Esophagus muscularis mucosa (tissue), 4 donors: ENCODE results near the gene LARP4. TPM values are rescaled to one million over a fixed set of nuclear protein-coding genes. Genes with fewer than 3 reads are reported as not detected.

Experiments used
- DNase-seq: peaks from one replicate; pipeline ENCODE4 v3.0.0-alpha.2; 2017; ENCODE audit errors: extremely low spot score
- H3K27ac ChIP-seq, 4 donors: fragments of 200-600 bp; sonication (generic); replicated peaks in 1 of 4; 1 replicate in 3 of 4; 2 replicates in 1 of 4; pipeline ENCODE4 v1.5.1; 2016 to 2019; ENCODE audit warnings: mild to moderate bottlenecking in 1 of 4
- H3K27me3 ChIP-seq, 4 donors: fragments of 200-600 bp; sonication (generic); one replicate each; pipeline versions ENCODE4 v1.5.1 to v1.6.0; 2016 to 2019
- H3K36me3 ChIP-seq, 4 donors: fragments of 200-600 bp; sonication (generic); one replicate each; pipeline ENCODE4 v1.5.1; 2016 to 2019
- H3K4me1 ChIP-seq, 4 donors: fragments of 200-600 bp; sonication (generic); one replicate each; pipeline ENCODE4 v1.5.1; 2016 to 2019
- H3K4me3 ChIP-seq, 4 donors: fragments of 200-600 bp; sonication (generic); 1 replicate in 2 of 4; 2 replicates in 2 of 4; pipeline ENCODE4 v1.5.1; 2016 to 2019; ENCODE audit warnings: mild to moderate bottlenecking in 4 of 4, moderate library complexity in 1 of 4
- H3K9me3 ChIP-seq, 4 donors: fragments of 200-600 bp; sonication (generic); 1 replicate in 3 of 4; 2 replicates in 1 of 4; pipeline ENCODE4 v1.5.1; 2016 to 2019
- POLR2A ChIP-seq: fragments of 450-650 bp; IDR thresholded peaks from one replicate; pipeline ENCODE4 v1.6.1; 2017; ENCODE audit warnings: antibody characterized with exemption, moderate library complexity, mild to moderate bottlenecking, low read depth
- WGBS: methylation state at CpG from one replicate; pipeline ENCODE4 v1.1.5; 2018; 5-methylcytosine and 5-hydroxymethylcytosine counted together
- intact Hi-C: fragments of 100-400 bp; cut with DNase I; formaldehyde crosslinking; loops from one replicate; pipeline ENCODE4 v1.15.1; 2023
- total RNA-seq, 4 donors: library from RNA; depleted of rRNA; stranded (reverse); fragments of >200 nt; gene quantifications; one replicate each; pipeline versions ENCODE4 v1.1.0 to v1.2.1, GENCODE V29; 2016

Gene LARP4
- total RNA-seq, 4 donors from 2014 or later: 29.7 to 56.7 (median 39.9) TPM

- H3K4me1 ChIP-seq: peaks cover 5 to 48% (median 45%) of the 10 kb centered on the region in 4 donors
- H3K36me3 ChIP-seq: no peaks in the 10 kb centered on the region
- DNase-seq: no peak
- TF ChIP-seq POLR2A: no peak
- no peaks in the 10 kb centered on the region for H3K9me3 ChIP-seq
- H3K4me3 ChIP-seq: no peak overlapping the region
- 100% methylated on average over 3 of the region's 3 CpGs for WGBS
- no peak overlapping the region for H3K27ac ChIP-seq
- no peaks in the 10 kb centered on the region for H3K27me3 ChIP-seq
- intact Hi-C loops: no loop called here
Observed at GRCh38 chr12:50529345-50529744, 128.7 kb downstream of the LARP4 start.

Other genes with a start within 250 kb of the LARP4 start
- 10 to 100 TPM; 23.0 to 33.6 (median 27.5) TPM for gene CERS5, start 233.5 kb upstream of the LARP4 start, total RNA-seq
- 10 to 100 TPM; 23.9 to 62.7 (median 37.2) TPM for gene LIMA1, start 117.4 kb upstream of the LARP4 start, total RNA-seq
- gene FAM186A, start 4.3 kb upstream of the LARP4 start, total RNA-seq: not detected
- 10 to 100 TPM; 18.7 to 23.0 (median 20.6) TPM for gene DIP2B, start 104.1 kb downstream of the LARP4 start, total RNA-seq